C1 segment of cervical spinal cord (tissue), 14 donors: Measurements from ENCODE around the gene RAB3GAP2.
A peak's percentile ranks its signal among the peaks of the same experiment; 100 is the strongest.
"Not testable (repeated sequence)": the region's sequence is repeated elsewhere in the genome, so short reads cannot be mapped to it uniquely, and the experiment has no call there.

ENCODE experiments used
- DNase-seq, 14 donors: peaks; one replicate each; lab custom pipeline; 2025; lab: John Stamatoyannopoulos, UW

RAB3GAP2 gene

DNA sequence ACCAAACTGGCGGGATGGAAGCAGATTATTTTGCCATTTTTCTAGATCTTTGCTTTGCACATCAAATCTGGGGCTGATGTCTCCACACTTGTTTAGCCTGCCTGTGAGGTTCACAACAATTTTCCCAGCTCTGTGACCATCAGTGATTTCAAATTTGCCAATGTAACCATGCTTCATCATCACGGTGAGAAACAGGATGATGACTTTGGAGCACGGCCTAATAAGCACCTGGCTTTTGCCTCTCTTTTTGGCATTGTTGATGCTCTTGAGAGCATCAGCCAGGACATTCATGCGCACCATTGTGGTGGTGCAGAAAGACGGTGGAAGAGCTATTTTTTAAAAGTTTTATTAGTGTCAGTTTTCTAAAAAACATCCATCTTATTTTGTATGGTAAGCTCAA is 128.2 kb downstream of the RAB3GAP2 start:
- DNase-seq: peak in 1 of 14 donors; percentile 28

DNA sequence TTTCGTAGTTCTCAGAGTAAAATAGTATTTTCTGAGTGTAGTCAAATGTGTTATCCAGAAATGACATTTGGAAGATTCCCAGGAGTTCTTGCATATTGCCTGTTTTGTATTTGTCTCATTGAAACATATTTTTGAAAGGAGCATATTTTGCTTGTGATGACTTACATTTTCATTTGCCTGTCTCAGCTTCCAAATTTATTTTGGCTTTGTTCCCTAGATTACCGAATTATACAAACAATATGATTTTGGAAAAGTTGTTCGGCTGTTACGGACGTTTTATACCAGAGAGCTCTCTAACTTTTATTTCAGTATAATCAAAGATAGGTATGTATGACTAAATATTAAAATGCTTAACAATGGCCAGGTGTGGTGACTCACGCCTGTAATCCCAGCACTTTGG is 132.3 kb downstream of the RAB3GAP2 start:
- DNase-seq: no peak

DNA sequence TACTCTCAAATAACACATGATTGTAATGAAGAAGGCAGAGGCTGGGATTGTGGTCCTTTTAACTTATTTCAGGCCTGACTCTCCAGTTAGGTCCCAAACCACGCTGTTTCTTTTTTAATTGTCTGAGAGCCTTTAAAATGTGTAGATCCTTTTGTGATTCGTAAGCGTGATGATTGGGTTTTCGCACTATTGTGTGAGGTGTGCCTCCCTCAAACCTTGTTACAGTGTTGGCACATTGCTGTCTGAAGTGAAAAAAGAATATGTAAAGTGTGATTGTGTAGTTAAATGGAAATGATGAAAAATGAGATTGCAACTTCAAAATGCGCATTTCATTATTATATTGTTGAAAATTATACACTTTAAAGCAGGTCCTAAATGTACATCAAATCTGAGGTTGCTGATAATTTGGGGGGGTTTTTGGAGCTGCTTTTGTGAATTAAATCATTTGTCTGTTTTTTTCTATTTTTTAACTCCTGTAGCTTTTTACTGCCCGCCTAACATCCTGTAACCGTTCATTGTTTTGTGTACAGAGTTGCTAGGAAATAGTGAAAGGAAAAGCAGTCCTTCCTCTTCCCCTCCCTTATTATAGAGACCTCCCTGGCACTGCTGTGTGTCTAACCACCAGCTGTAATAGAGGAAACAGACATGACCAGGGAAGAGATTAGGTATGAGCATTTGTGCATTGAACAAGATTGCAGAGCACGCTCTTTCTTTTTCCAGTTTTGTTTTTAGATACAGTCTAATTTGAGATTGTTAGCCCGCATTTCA is 135.1 kb downstream of the RAB3GAP2 start:
- no peak for DNase-seq

- no peak for DNase-seq
Measured at GRCh38 chr1:220135755-220136154, 136.5 kb downstream of the RAB3GAP2 start.

GRCh38 chr1:220129479-220130210 is 142.6 kb downstream of the RAB3GAP2 start:
- DNase-seq: no peak

GRCh38 chr1:220127076-220127475 is 145.2 kb downstream of the RAB3GAP2 start:
- no peak for DNase-seq

- DNase-seq: no peak
Measured at GRCh38 chr1:220124542-220124941, 147.7 kb downstream of the RAB3GAP2 start.

GRCh38 chr1:220123889-220124288 is 148.4 kb downstream of the RAB3GAP2 start:
- DNase-seq: no peak

- DNase-seq: no peak
Measured at GRCh38 chr1:220123066-220123465, 149.2 kb downstream of the RAB3GAP2 start.

- DNase-seq: no peak
Measured at GRCh38 chr1:220121791-220122530, 150.3 kb downstream of the RAB3GAP2 start.

DNA sequence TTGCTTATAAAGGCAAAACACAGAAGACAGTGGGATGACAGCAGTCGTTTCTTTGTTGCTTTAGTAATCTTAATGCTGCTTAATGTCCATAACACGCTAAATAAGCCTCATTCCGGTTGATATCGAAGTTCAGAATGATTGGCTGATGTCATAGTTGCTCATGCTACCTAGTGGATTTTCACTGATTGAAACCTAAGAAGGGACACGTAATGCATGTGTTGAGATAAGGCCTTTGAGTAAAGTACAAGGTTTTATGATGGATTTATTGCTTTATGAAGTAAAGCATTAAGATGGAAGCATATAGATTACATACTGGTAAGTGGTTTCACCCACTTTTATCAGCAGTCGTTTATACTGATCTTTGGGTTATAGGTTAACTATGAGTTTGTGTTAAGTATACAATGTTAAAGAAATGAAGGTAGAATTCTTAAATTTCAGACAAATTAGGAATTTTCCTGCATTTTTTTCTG is 153.2 kb downstream of the RAB3GAP2 start:
- no peak for DNase-seq

GRCh38 chr1:220113136-220113695 is 159.0 kb downstream of the RAB3GAP2 start:
- DNase-seq: no peak

GRCh38 chr1:220112600-220112999 is 159.7 kb downstream of the RAB3GAP2 start:
- not testable (repeated sequence) for DNase-seq

DNA sequence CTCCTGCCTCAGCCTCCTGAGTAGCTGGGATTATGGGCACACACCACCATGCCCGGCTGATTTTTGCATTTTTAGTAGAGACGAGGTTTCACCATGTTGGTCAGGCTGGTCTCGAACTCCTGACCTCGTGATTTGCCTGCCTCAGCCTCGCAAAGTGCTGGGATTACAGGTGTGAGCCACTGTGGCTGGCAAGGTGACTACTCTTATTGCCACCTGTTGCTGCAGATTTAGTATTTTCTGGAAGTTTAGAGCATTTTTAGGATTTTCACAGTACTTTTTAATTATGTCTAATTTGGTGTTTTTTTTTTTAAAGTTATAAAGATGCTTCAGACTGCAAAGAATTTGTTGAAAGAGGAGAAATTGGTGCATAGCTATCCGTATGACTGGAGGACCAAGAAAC is 161.8 kb downstream of the RAB3GAP2 start:
- DNase-seq: not testable (repeated sequence)

GRCh38 chr1:220099826-220100225 is 172.4 kb downstream of the RAB3GAP2 start:
- no peak for DNase-seq
